ENCODE measurements around the gene SMYD3. TPM values are rescaled to one million over a fixed set of nuclear protein-coding genes. Genes with fewer than 3 reads are reported as not detected.

SMYD3 gene
- total and polyA plus RNA-seq, 10 donors: 12.5 to 33.1 (median 21.0) TPM

DNA sequence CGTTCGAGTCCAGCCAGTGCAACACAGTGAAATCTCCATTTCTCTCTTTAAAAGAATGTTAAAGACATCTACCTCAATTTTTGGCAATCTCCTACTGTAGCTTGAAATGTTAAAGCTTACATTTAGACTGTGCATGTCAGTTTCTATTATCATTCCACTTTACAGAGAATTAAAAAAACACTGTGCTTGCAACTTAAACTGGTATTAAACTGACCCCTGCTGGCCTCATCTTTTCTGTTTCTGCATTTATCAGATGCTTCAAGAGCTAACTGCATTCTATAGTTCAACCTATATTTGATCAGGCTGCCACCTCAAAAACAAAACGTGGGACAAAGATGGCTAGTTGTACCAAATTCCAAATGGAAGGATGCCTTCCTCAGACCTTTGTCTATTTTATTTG is 226.5 kb downstream of the SMYD3 start:
- H3K4me3 ChIP-seq: no peak overlapping the region
- intact Hi-C loops (cut with DNase I; ENCODE audit: low total_unique reads): no loop called here
- no peaks in the 10 kb centered on the region for H3K27me3 ChIP-seq (replicated peaks in 1 of 7)
- no peak overlapping the region for H3K27ac ChIP-seq
- no peaks in the 10 kb centered on the region for H3K9me3 ChIP-seq
- TF ChIP-seq, protein P1, sequence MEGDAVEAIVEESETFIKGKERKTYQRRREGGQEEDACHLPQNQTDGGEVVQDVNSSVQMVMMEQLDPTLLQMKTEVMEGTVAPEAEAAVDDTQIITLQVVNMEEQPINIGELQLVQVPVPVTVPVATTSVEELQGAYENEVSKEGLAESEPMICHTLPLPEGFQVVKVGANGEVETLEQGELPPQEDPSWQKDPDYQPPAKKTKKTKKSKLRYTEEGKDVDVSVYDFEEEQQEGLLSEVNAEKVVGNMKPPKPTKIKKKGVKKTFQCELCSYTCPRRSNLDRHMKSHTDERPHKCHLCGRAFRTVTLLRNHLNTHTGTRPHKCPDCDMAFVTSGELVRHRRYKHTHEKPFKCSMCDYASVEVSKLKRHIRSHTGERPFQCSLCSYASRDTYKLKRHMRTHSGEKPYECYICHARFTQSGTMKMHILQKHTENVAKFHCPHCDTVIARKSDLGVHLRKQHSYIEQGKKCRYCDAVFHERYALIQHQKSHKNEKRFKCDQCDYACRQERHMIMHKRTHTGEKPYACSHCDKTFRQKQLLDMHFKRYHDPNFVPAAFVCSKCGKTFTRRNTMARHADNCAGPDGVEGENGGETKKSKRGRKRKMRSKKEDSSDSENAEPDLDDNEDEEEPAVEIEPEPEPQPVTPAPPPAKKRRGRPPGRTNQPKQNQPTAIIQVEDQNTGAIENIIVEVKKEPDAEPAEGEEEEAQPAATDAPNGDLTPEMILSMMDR (IDR thresholded peaks at IDR 0.05 in 8 of 11, conservative IDR thresholded peaks at IDR 0.05 in 3 of 11): peak in 3 of 11 experiments; percentile 5 to 20 (median 12)
- no peak for TF ChIP-seq POLR2AphosphoS5 (IDR thresholded peaks at IDR 0.05)
- 89 to 96% (median 94%) methylated on average over 3 of the region's 3 CpGs for WGBS, 5 donors
- H3K4me1 ChIP-seq: no peaks in the 10 kb centered on the region
- H3K36me3 ChIP-seq: peaks cover 0 to 5% (median 0%) of the 10 kb centered on the region in 6 donors
- DNase-seq: no peak

DNA sequence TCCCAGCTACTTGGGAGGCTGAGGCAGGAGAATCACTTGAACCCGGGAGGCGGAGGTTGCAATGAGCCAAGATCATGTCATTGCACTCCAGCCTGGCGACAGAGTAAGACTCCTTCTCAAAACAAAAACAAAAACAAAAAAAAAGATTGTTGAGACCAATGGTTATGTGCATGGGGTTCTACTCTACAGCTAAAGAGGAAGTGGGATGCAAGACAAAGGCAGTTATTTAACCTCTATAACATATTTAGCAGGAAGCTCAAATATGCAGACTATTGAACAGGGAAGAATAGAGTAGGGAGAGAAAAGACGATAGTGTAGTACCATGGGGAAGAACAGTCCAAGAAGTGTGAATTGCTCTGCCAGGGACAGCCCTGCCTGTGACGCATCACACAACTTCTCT is 227.7 kb downstream of the SMYD3 start:
- Histone ChIP-seq H3K4me3 (no peak overlapping the region), H3K27me3 (replicated peaks in 1 of 7) (no peaks in the 10 kb centered on the region), H3K36me3 (peaks cover 0 to 5% (median 0%) of the 10 kb centered on the region in 6 donors), H3K4me1 (no peaks in the 10 kb centered on the region), H3K9me3 (no peaks in the 10 kb centered on the region), H3K27ac (no peak overlapping the region)
- intact Hi-C loops (cut with DNase I; ENCODE audit: low total_unique reads): no loop called here
- WGBS, 5 donors: 86 to 91% (median 88%) methylated on average over 5 of the region's 5 CpGs
- TF ChIP-seq, protein P1 (IDR thresholded peaks at IDR 0.05 in 8 of 11, conservative IDR thresholded peaks at IDR 0.05 in 3 of 11): no peak
- TF ChIP-seq POLR2A (IDR thresholded peaks at IDR 0.05) (no peak), POLR2AphosphoS5 (IDR thresholded peaks at IDR 0.05) (no peak)
- DNase-seq: no peak

DNA sequence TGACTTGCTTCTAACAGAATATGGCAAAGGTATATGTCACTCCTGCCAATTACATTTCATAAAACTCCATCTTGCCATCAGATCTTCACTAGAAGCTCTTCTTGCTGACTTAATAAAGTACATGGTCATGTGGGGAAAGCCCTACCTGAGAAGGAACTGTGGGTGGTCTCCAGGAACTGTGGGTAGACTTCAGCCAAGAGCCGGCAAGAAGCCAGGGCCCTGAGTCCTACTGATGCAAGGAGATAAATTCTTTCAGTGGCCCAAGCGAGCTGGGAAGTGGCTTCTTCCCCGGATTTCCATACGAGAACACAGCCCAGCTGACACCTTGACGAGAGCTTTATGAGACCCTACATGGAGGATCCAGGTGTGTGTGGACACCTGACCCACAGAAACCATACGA is 228.7 kb downstream of the SMYD3 start:
- H3K9me3 ChIP-seq: no peaks in the 10 kb centered on the region
- H3K27me3 ChIP-seq (replicated peaks in 1 of 7): no peaks in the 10 kb centered on the region
- TF ChIP-seq, protein P1 (IDR thresholded peaks at IDR 0.05 in 8 of 11, conservative IDR thresholded peaks at IDR 0.05 in 3 of 11): no peak
- TF ChIP-seq POLR2AphosphoS5 (IDR thresholded peaks at IDR 0.05) (no peak), POLR2A (IDR thresholded peaks at IDR 0.05) (no peak)
- DNase-seq: no peak
- intact Hi-C loops (cut with DNase I; ENCODE audit: low total_unique reads): no loop called here
- WGBS, 5 donors: 89 to 98% (median 96%) methylated on average over 6 of the region's 6 CpGs
- no peak overlapping the region for H3K27ac ChIP-seq
- H3K36me3 ChIP-seq: peaks cover 0 to 5% (median 0%) of the 10 kb centered on the region in 6 donors
- no peaks in the 10 kb centered on the region for H3K4me1 ChIP-seq
- H3K4me3 ChIP-seq: no peak overlapping the region

DNA sequence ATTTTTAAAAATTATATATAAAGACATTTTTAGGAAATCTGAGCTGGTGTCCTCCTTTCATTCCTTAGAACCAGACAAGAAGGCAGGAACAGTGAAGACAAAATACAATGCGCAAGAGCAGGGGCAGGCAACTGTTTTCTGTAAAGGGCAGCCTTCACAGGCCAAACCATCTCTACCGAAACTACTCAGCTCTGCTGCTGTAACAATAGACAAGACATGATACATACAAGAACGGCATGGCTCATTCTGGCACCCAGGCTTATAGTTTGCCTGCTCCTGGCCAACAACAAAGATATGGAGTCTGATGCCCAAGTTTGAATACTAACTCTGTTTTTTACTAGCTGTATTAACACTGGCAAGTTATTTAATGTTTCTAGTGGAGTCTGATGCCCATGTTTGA is 232.0 kb downstream of the SMYD3 start:
- Histone ChIP-seq H3K36me3 (peaks cover 0 to 5% (median 0%) of the 10 kb centered on the region in 6 donors), H3K4me3 (no peak overlapping the region), H3K27ac (no peak overlapping the region), H3K27me3 (replicated peaks in 1 of 7) (no peaks in the 10 kb centered on the region), H3K4me1 (no peaks in the 10 kb centered on the region), H3K9me3 (no peaks in the 10 kb centered on the region)
- 95 to 98% (median 96%) methylated on average over 3 of the region's 3 CpGs for WGBS, 5 donors
- intact Hi-C loops (cut with DNase I; ENCODE audit: low total_unique reads): no loop called here
- TF ChIP-seq, protein P1 (IDR thresholded peaks at IDR 0.05 in 8 of 11, conservative IDR thresholded peaks at IDR 0.05 in 3 of 11): no peak
- TF ChIP-seq POLR2A (IDR thresholded peaks at IDR 0.05): no peak
- no peak for TF ChIP-seq POLR2AphosphoS5 (IDR thresholded peaks at IDR 0.05)
- no peak for DNase-seq

All from spleen (tissue), 11 donors.